Esophagus squamous epithelium (tissue), 5 donors: ENCODE data around the gene FAM72A. TPM values are rescaled to one million over a fixed set of nuclear protein-coding genes. Genes with fewer than 3 reads are reported as not detected.

Experiments used
- DNase-seq: peaks from one replicate; lab custom pipeline; 2025; lab: John Stamatoyannopoulos, UW
- H3K27ac ChIP-seq, 4 donors: fragments of 200-600 bp; sonication (generic); one replicate each; pipeline ENCODE4 v1.5.1; 2016 to 2019; ENCODE audit warnings: mild to moderate bottlenecking in 1 of 4
- H3K27me3 ChIP-seq, 4 donors: fragments of 200-600 bp; sonication (generic); 1 replicate in 3 of 4; 2 replicates in 1 of 4; pipeline versions ENCODE4 v1.5.1 to v1.6.0; 2017 to 2021; ENCODE audit warnings: antibody characterized with exemption in 1 of 4
- H3K36me3 ChIP-seq, 3 donors: fragments of 200-600 bp; sonication (generic); one replicate each; pipeline ENCODE4 v1.5.1; 2016 to 2019
- H3K4me1 ChIP-seq, 3 donors: fragments of 200-600 bp; sonication (generic); one replicate each; pipeline ENCODE4 v1.5.1; 2017 to 2019
- H3K4me3 ChIP-seq, 4 donors: fragments of 200-600 bp; sonication (generic); 1 replicate in 3 of 4; 2 replicates in 1 of 4; pipeline ENCODE4 v1.5.1; 2016 to 2019; ENCODE audit warnings: mild to moderate bottlenecking in 2 of 4, moderate library complexity in 1 of 4
- H3K9me3 ChIP-seq, 3 donors: fragments of 200-600 bp; sonication (generic); one replicate each; pipeline ENCODE4 v1.5.1; 2016 to 2019
- POLR2A ChIP-seq, 4 donors: fragments of 450-650 bp; IDR thresholded peaks; one replicate each; pipeline ENCODE4 v1.6.1; 2017; ENCODE audit warnings: antibody characterized with exemption in 4 of 4, mild to moderate bottlenecking in 4 of 4, moderate library complexity in 3 of 4
- WGBS, 2 donors: methylation state at CpG; one replicate each; pipeline ENCODE4 v1.1.5; 2018; 5-methylcytosine and 5-hydroxymethylcytosine counted together
- intact Hi-C: fragments of 100-400 bp; cut with DNase I; formaldehyde crosslinking; loops from one replicate; pipeline ENCODE4 v1.15.0; 2022
- total RNA-seq, 4 donors: library from RNA; depleted of rRNA; stranded (reverse); fragments of >200 nt; gene quantifications; one replicate each; pipeline ENCODE4 v1.1.0, GENCODE V29; 2016
- TF ChIP-seq, protein P1 (sequence below), 6 experiments: fragments of 450-650 bp in 4 of 6; fragments of 200-600 bp in 2 of 6; sonication (generic) in 2 of 6; IDR thresholded peaks; one replicate each; pipeline ENCODE4 v1.5.1; 2016 to 2019; ENCODE audit warnings: antibody characterized with exemption in 6 of 6, mild to moderate bottlenecking in 4 of 6, moderate library complexity in 4 of 6
- donor health status: DM: yes; HTN: yes; CAD: no.

The FAM72A gene
- total RNA-seq, 4 donors from 2014 or later, result 2.5 to 4.2 (median 3.7) TPM; not detected in 1

- intact Hi-C loops, result no loop called here
- H3K27ac ChIP-seq, result no peak overlapping the region
- no peaks in the 10 kb centered on the region for H3K4me1 ChIP-seq
These were observed 56.8 kb downstream of the FAM72A start for GRCh38 chr1:206145771-206146290.

GRCh38 chr1:206144605-206145004 is 58.0 kb downstream of the FAM72A start:
- intact Hi-C loops, result no loop called here
- Histone ChIP-seq H3K4me3 (no peak overlapping the region), H3K4me1 (no peaks in the 10 kb centered on the region), H3K27me3 (peaks cover 0 to 43% (median 0%) of the 10 kb centered on the region in 4 donors), H3K36me3 (no peaks in the 10 kb centered on the region), H3K27ac (no peak overlapping the region), H3K9me3 (no peaks in the 10 kb centered on the region)
- TF ChIP-seq, protein P1, sequence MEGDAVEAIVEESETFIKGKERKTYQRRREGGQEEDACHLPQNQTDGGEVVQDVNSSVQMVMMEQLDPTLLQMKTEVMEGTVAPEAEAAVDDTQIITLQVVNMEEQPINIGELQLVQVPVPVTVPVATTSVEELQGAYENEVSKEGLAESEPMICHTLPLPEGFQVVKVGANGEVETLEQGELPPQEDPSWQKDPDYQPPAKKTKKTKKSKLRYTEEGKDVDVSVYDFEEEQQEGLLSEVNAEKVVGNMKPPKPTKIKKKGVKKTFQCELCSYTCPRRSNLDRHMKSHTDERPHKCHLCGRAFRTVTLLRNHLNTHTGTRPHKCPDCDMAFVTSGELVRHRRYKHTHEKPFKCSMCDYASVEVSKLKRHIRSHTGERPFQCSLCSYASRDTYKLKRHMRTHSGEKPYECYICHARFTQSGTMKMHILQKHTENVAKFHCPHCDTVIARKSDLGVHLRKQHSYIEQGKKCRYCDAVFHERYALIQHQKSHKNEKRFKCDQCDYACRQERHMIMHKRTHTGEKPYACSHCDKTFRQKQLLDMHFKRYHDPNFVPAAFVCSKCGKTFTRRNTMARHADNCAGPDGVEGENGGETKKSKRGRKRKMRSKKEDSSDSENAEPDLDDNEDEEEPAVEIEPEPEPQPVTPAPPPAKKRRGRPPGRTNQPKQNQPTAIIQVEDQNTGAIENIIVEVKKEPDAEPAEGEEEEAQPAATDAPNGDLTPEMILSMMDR (IDR thresholded peaks at IDR 0.05), result no peak
- no peak for TF ChIP-seq POLR2A (IDR thresholded peaks at IDR 0.05)
- no peak for DNase-seq
- 82% methylated on average over 2 of the region's 2 CpGs; no CpG with 5 or more reads in 1 of the 2 donors for WGBS, 2 donors

More at GRCh38 chr1:206145771-206146290, 56.8 kb downstream of the FAM72A start:
- WGBS, 2 donors, result 60 to 65% methylated on average over 3 of the region's 3 CpGs
- Histone ChIP-seq H3K36me3 (no peaks in the 10 kb centered on the region), H3K4me3 (no peak overlapping the region), H3K9me3 (no peaks in the 10 kb centered on the region), H3K27me3 (peaks cover 0 to 31% (median 0%) of the 10 kb centered on the region in 4 donors)
- TF ChIP-seq, protein P1 (IDR thresholded peaks at IDR 0.05), result no peak
- DNase-seq, result no peak

- DNase-seq, result no peak
- Histone ChIP-seq H3K4me1 (no peaks in the 10 kb centered on the region), H3K27ac (no peak overlapping the region), H3K36me3 (no peaks in the 10 kb centered on the region), H3K9me3 (no peaks in the 10 kb centered on the region), H3K27me3 (peaks cover 0 to 52% (median 0%) of the 10 kb centered on the region in 4 donors), H3K4me3 (no peak overlapping the region)
- 87 to 88% methylated on average over 13 to 14 of the region's 15 CpGs for WGBS, 2 donors
- TF ChIP-seq POLR2A (IDR thresholded peaks at IDR 0.05), result no peak
- TF ChIP-seq, protein P1 (IDR thresholded peaks at IDR 0.05), result no peak
- intact Hi-C loops, result no loop called here
These were observed 59.0 kb downstream of the FAM72A start for GRCh38 chr1:206143537-206144172.

- DNase-seq, result no peak
- intact Hi-C loops, result no loop called here
- H3K27ac ChIP-seq, result no peak overlapping the region
- no peaks in the 10 kb centered on the region for H3K36me3 ChIP-seq
- no peak overlapping the region for H3K4me3 ChIP-seq
- H3K9me3 ChIP-seq, result no peaks in the 10 kb centered on the region
- peaks cover 0 to 59% (median 0%) of the 10 kb centered on the region in 4 donors for H3K27me3 ChIP-seq
- H3K4me1 ChIP-seq, result no peaks in the 10 kb centered on the region
- WGBS, 2 donors, result 61 to 62% methylated on average over 2 of the region's 2 CpGs
- TF ChIP-seq, protein P1 (IDR thresholded peaks at IDR 0.05), result no peak
- TF ChIP-seq POLR2A (IDR thresholded peaks at IDR 0.05), result no peak
These were observed 59.9 kb downstream of the FAM72A start for GRCh38 chr1:206142770-206143169.

DNA sequence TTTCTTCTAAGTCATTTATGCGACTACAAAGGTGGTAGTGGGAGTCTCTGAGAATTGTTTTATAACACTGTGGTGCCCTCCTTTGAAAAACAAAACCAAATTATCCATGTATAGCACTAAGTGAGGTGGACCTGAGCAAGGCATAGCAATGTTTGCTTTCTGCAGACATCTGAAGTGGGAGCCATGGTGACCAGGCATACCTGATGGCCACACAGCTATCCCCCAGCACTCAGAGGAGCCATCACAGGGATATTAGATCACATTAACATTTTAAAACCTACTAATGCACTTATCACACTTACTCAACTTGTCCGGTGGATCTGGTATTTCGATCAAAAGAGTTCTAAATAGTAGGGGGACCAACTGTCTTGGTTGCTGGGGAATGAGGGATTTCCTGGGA is 60.6 kb downstream of the FAM72A start:
- H3K36me3 ChIP-seq, result no peaks in the 10 kb centered on the region
- intact Hi-C loops, result no loop called here
- peaks cover 0 to 59% (median 0%) of the 10 kb centered on the region in 4 donors for H3K27me3 ChIP-seq
- no peaks in the 10 kb centered on the region for H3K4me1 ChIP-seq
- H3K27ac ChIP-seq, result no peak overlapping the region
- TF ChIP-seq POLR2A (IDR thresholded peaks at IDR 0.05), result no peak
- no peaks in the 10 kb centered on the region for H3K9me3 ChIP-seq
- H3K4me3 ChIP-seq, result no peak overlapping the region
- WGBS, 2 donors, result 61 to 87% methylated on average over 3 of the region's 3 CpGs
- DNase-seq, result no peak
